Tibial nerve (tissue), 4 donors: Measurements from ENCODE around the gene PRPF38A. TPM values are rescaled to one million over a fixed set of nuclear protein-coding genes. Genes with fewer than 3 reads are reported as not detected.

ENCODE experiments used
- DNase-seq, 2 donors: peaks; one replicate each; pipeline ENCODE4 v3.0.0-alpha.2; 2019; ENCODE audit warnings: low spot score in 2 of 2
- H3K27ac ChIP-seq, 4 donors: fragments of 200-600 bp; sonication (generic) in 3 of 4; one replicate each; pipeline ENCODE4 v1.5.1; 2017 to 2019; ENCODE audit warnings: mild to moderate bottlenecking in 1 of 4
- H3K27me3 ChIP-seq, 2 donors: fragments of 200-600 bp; sonication (generic) in 1 of 2; one replicate each; pipeline versions ENCODE4 v1.5.1 to v1.6.0; 2017 to 2019
- H3K36me3 ChIP-seq, 3 donors: fragments of 200-600 bp; sonication (generic); one replicate each; pipeline ENCODE4 v1.5.1; 2018 to 2019
- H3K4me1 ChIP-seq, 4 donors: fragments of 200-600 bp; sonication (generic) in 3 of 4; one replicate each; pipeline ENCODE4 v1.5.1; 2017 to 2019
- H3K4me3 ChIP-seq, 4 donors: fragments of 200-600 bp; sonication (generic) in 3 of 4; one replicate each; pipeline ENCODE4 v1.5.1; 2017 to 2019; ENCODE audit warnings: mild to moderate bottlenecking in 1 of 4, moderate library complexity in 1 of 4
- H3K9me3 ChIP-seq, 4 donors: fragments of 200-600 bp; sonication (generic) in 3 of 4; one replicate each; pipeline ENCODE4 v1.5.1; 2017 to 2019
- EP300 ChIP-seq, 2 donors: sonication (generic); formaldehyde crosslinking; IDR thresholded peaks; one replicate each; pipeline ENCODE4 v1.6.1; 2017; ENCODE audit warnings: antibody characterized with exemption in 2 of 2, mild to moderate bottlenecking in 1 of 2
- POLR2A ChIP-seq, 2 donors: fragments of 450-650 bp; IDR thresholded peaks; one replicate each; pipeline ENCODE4 v1.6.1; 2017; ENCODE audit warnings: antibody characterized with exemption in 2 of 2, mild to moderate bottlenecking in 2 of 2, moderate library complexity in 2 of 2
- WGBS, 2 donors: methylation state at CpG; one replicate each; pipeline ENCODE4 v1.1.5; 2018; 5-methylcytosine and 5-hydroxymethylcytosine counted together
- total RNA-seq, 4 donors: library from RNA; depleted of rRNA; stranded (reverse); fragments of >200 nt; gene quantifications; one replicate each; pipeline ENCODE4 v1.1.0, GENCODE V29; 2016
- TF ChIP-seq, protein P1 (sequence below), 5 experiments: fragments of 200-600 bp in 3 of 5; fragments of 450-650 bp in 2 of 5; sonication (generic) in 3 of 5; IDR thresholded peaks; one replicate each; pipeline ENCODE4 v1.5.1; 2016 to 2019; ENCODE audit warnings: antibody characterized with exemption in 5 of 5, mild to moderate bottlenecking in 3 of 5, moderate library complexity in 2 of 5

Gene PRPF38A, protein sequence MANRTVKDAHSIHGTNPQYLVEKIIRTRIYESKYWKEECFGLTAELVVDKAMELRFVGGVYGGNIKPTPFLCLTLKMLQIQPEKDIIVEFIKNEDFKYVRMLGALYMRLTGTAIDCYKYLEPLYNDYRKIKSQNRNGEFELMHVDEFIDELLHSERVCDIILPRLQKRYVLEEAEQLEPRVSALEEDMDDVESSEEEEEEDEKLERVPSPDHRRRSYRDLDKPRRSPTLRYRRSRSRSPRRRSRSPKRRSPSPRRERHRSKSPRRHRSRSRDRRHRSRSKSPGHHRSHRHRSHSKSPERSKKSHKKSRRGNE
- total RNA-seq: 10 to 100 TPM; 10.0 to 21.4 (median 14.4) TPM

DNA sequence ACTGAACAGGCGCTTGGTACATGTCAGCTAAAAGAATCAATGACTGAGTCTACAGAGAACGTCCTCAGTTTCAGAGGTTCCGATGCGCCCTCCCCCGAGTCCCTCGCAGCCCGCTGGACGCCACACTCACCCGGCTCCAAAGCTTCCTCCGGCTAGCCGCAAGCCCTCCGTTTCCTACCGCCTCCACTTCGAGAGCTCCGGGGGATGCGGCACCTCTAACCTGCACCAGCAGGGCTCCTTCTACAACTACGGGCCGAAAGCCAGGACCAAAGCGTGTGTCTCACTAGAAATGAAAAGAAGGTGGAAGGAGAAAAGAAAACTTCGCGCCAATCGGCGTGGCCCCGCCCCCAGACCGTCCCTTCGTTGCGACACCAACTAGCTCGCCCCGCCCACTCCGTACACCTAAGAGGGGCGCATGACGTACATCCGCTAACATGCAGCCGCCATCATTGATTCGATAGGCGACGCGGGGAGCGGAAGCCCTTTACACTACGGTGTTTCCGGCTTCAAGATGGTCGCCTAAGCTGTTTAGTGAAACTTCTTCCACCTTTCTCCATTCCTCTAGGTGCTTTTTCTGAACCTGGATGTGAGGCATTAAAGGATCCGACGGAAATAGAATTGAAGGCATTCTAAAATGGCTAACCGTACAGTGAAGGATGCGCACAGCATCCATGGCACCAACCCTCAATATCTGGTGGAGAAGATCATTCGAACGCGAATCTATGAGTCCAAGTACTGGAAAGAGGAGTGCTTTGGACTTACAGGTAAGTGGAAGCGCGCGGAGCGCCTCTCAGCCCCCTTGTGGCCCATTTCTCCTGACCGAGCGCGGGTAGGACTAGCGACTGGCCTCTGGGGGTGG is at the start of gene PRPF38A, which contains the start of gene ORC1:
Gene PRPF38A (plus strand): TSS at position 487 of the 859 bp plus-strand sequence. CDS start 148 bp downstream, at position 635.
Gene ORC1 (minus strand): TSS at position 308 of the 859 bp plus-strand sequence. CDS start 2,200 bp downstream, outside the sequence.
- H3K4me3 ChIP-seq: peak within 1 kb of the TSS; percentile 70 to 92 (median 72)
- H3K27me3 ChIP-seq: no peaks in the 10 kb centered on the region
- peaks cover 4 to 32% (median 20%) of the 10 kb centered on the region in 4 donors for H3K4me1 ChIP-seq
- H3K27ac ChIP-seq: peak within 1 kb of the TSS; percentile 89 to 93 (median 92)
- TF ChIP-seq, protein P1, sequence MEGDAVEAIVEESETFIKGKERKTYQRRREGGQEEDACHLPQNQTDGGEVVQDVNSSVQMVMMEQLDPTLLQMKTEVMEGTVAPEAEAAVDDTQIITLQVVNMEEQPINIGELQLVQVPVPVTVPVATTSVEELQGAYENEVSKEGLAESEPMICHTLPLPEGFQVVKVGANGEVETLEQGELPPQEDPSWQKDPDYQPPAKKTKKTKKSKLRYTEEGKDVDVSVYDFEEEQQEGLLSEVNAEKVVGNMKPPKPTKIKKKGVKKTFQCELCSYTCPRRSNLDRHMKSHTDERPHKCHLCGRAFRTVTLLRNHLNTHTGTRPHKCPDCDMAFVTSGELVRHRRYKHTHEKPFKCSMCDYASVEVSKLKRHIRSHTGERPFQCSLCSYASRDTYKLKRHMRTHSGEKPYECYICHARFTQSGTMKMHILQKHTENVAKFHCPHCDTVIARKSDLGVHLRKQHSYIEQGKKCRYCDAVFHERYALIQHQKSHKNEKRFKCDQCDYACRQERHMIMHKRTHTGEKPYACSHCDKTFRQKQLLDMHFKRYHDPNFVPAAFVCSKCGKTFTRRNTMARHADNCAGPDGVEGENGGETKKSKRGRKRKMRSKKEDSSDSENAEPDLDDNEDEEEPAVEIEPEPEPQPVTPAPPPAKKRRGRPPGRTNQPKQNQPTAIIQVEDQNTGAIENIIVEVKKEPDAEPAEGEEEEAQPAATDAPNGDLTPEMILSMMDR (IDR thresholded peaks at IDR 0.05): peak in 2 of 5 experiments; percentile 26 to 69
- TF ChIP-seq EP300 (IDR thresholded peaks at IDR 0.05): peak; percentile 93 to 95
- peak in 1 of 2 donors; percentile 57 for TF ChIP-seq POLR2A (IDR thresholded peaks at IDR 0.05)
- H3K36me3 ChIP-seq: peaks cover 0 to 37% (median 8%) of the 10 kb centered on the region in 3 donors
- WGBS, 2 donors: 0 to 1% methylated on average over 55 to 57 of the region's 57 CpGs
- DNase-seq: peak; percentile 98 to 99
- no peaks in the 10 kb centered on the region for H3K9me3 ChIP-seq

DNA sequence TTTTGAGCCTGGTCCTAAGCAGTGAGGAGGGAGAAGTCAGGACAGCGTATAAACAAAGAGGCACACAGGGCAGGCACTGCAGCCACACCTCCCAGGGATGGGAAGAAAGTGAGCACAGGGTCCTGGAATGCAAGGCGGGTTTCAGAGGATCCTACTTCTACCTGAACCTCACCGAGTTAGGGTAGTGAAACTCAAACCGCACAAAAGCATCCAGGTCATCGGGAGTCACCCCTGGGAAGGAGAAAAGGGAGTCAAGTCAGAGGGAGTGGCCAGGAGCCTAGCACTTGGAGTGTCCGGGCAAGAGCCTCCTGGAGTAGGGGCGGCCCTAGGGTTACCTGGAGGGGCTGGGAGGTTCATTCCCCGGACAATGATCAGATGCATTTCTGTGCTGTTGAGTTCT is 49.0 kb upstream of the PRPF38A start:
- Histone ChIP-seq H3K27me3 (no peaks in the 10 kb centered on the region), H3K4me3 (no peak overlapping the region), H3K27ac (no peak overlapping the region), H3K4me1 (peaks cover 0 to 11% (median 2%) of the 10 kb centered on the region in 4 donors), H3K36me3 (peaks cover 16 to 87% (median 51%) of the 10 kb centered on the region in 3 donors), H3K9me3 (no peaks in the 10 kb centered on the region)
- 90 to 93% methylated on average over 8 of the region's 8 CpGs for WGBS, 2 donors
- DNase-seq: no peak
- no peak for TF ChIP-seq POLR2A (IDR thresholded peaks at IDR 0.05)
- TF ChIP-seq EP300 (IDR thresholded peaks at IDR 0.05): no peak
- TF ChIP-seq, protein P1 (IDR thresholded peaks at IDR 0.05): no peak

GRCh38 chr1:52355847-52356505 is 48.4 kb upstream of the PRPF38A start:
- Histone ChIP-seq H3K4me3 (no peak overlapping the region), H3K27ac (no peak overlapping the region), H3K36me3 (peaks cover 16 to 92% (median 53%) of the 10 kb centered on the region in 3 donors), H3K4me1 (peaks cover 0 to 14% (median 2%) of the 10 kb centered on the region in 4 donors), H3K9me3 (no peaks in the 10 kb centered on the region), H3K27me3 (no peaks in the 10 kb centered on the region)
- no peak for TF ChIP-seq POLR2A (IDR thresholded peaks at IDR 0.05)
- TF ChIP-seq, protein P1 (IDR thresholded peaks at IDR 0.05): no peak
- no peak for TF ChIP-seq EP300 (IDR thresholded peaks at IDR 0.05)
- DNase-seq: no peak
- WGBS, 2 donors: 73 to 86% methylated on average over 10 to 11 of the region's 11 CpGs

DNA sequence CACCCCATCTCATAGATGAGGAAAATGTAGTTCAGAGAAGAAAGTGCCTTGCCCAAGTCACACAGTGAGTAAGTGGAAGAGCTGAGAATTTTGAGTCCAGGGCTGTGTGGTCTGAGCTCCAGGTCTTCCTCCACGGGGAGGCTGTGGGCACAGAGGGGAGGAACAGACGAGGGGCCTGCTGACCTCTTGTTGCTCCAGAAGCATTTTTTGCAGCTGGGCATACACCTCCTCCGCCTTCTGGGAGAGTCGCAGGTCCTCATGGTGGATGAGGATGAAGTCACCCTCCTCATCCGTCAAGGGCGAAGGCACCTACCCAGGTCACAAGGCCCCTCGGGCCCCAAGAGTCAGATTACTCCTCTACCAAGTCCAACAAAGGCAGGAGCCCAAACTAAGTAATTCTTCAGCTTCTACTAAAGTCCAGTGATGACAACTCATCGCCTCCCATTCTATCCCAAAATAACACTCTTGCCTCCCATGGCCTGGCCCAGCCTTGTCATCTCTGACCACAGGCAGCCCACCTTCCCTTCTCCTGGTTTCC is 47.5 kb upstream of the PRPF38A start:
- 85 to 90% methylated on average over 8 of the region's 8 CpGs for WGBS, 2 donors
- Histone ChIP-seq H3K4me1 (peaks cover 0 to 13% (median 2%) of the 10 kb centered on the region in 4 donors), H3K27ac (no peak overlapping the region), H3K36me3 (peaks cover 16 to 97% (median 57%) of the 10 kb centered on the region in 3 donors), H3K27me3 (no peaks in the 10 kb centered on the region), H3K4me3 (no peak overlapping the region), H3K9me3 (no peaks in the 10 kb centered on the region)
- TF ChIP-seq, protein P1 (IDR thresholded peaks at IDR 0.05): no peak
- TF ChIP-seq EP300 (IDR thresholded peaks at IDR 0.05) (no peak), POLR2A (IDR thresholded peaks at IDR 0.05) (no peak)
- DNase-seq: no peak
